Measurements from ENCODE around the gene TEKT5.

Gene TEKT5

DNA sequence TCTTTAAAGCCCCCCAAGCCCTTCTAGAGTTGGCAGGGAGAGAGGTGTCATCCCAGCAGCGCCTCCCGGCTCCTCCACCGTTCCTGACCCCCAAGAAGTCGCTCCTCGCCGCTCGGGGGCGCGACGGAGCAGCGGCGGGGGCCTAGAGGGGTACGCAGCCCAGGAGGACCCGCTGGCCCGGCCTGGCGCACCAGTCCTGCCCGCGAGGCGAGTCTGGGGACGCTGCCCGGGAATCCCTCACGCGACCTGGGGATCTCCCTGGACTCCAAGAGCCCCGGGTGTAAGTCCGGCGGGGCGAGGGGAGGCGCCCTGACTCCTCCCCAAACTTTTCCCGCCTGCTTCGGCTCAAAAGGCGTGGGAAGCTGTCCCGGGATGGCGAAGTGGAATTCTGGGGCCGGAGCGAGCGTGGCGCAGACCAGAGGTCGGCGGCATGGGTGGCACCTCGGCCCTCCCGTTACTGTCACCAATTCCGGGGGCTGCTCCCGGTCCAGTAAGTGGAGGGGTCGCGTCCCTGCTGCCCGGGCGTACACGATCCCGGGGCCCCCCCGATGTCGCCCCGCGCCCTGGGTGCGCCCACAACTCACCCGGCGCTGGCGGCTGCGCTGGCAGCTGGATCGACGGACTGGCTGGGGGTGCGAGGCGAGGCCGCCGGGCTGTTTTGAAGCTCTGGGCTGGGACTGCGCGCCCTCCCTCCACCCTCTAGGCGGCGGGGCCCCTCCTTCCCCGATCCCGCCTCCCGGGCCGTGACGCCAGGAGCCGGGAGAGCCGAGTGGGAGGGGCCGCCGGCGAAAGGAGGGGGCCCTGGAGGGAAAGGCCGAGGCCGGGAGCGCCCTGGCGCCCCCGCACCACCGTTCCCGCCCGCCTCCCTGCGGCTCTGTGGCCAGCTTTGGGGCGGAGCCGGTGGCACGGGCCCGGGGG, 114.5 kb downstream of the TEKT5 start, which contains the start of gene EMP2:
EMP2 (minus strand) TSS at position 634 of the 918 bp plus-strand sequence. CDS start 32,981 bp downstream, outside the sequence.
- no peak for DNase-seq (ENCODE audit: low read depth in 3 of 3)

DNA sequence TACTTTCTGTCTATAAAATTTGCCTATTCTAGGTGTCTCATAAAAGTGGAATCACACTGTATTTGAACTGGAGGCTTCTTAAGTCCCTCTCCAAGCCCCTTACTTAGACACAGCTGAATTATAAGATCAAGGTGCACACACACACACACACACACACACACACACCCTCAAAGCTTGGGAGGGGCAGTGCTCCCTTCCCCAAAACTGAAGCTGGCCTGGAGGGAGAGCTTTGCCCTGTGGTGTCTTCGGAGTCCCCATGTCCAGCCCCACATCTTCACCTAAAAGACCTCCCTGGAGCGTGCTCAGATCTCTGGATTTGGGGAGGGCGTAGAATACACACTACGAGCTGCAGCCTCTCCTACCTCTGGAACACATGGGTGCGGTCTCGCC, 115.2 kb downstream of the TEKT5 start:
- no peak for DNase-seq (ENCODE audit: low read depth in 3 of 3)

DNA sequence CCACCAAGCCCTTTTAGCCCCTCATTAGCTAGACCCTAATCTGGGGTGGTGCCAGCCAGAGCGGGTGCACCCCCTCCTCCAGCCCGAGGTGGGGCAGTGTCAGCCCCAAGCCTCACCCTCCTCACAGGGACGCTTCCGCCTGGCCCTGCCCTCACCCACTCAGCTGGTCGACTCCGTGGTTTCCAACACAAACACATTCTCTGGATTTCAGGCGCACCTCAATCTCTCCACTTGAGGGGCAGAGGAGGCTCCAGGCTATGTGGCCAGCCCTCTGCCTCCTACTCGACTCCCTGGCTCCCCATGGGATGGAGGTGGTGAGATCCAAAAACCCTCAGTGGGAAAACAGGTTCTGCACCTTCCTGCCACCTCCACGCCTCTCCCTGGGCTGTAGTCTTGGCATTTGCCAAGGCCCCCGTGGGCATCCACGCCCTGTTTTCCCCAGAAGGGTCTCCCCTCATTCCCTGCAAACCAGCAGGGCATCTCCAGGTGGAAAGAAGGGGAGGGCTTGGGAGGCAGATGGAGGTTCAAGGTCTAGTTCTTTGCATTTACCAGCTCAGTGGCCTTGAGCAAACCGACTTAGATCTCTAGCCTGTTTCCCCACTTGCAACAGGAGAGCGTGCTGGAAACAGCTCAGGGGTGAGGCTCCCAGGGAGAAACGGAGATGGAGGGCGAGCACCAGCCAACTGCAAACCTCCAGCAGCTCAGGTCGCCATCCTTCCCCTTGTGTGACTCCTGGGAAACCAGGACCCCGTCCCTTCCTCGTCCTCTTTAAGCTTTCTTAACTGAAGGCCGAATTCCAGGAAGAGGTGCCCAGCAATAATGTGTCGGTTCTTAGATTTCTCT, 116.0 kb downstream of the TEKT5 start:
- DNase-seq (ENCODE audit: low read depth in 3 of 3), result no peak
